GM21619 (cell line): ENCODE measurements around the gene GPS1.
A peak's percentile ranks its signal among the peaks of the same experiment; 100 is the strongest.

ENCODE experiments used
- ATAC-seq: cut with Tn5 transposase; IDR thresholded peaks from one replicate; pipeline ENCODE4 v1.9.1; 2021; ENCODE audit not compliant: unreplicated experiment

Gene GPS1

DNA sequence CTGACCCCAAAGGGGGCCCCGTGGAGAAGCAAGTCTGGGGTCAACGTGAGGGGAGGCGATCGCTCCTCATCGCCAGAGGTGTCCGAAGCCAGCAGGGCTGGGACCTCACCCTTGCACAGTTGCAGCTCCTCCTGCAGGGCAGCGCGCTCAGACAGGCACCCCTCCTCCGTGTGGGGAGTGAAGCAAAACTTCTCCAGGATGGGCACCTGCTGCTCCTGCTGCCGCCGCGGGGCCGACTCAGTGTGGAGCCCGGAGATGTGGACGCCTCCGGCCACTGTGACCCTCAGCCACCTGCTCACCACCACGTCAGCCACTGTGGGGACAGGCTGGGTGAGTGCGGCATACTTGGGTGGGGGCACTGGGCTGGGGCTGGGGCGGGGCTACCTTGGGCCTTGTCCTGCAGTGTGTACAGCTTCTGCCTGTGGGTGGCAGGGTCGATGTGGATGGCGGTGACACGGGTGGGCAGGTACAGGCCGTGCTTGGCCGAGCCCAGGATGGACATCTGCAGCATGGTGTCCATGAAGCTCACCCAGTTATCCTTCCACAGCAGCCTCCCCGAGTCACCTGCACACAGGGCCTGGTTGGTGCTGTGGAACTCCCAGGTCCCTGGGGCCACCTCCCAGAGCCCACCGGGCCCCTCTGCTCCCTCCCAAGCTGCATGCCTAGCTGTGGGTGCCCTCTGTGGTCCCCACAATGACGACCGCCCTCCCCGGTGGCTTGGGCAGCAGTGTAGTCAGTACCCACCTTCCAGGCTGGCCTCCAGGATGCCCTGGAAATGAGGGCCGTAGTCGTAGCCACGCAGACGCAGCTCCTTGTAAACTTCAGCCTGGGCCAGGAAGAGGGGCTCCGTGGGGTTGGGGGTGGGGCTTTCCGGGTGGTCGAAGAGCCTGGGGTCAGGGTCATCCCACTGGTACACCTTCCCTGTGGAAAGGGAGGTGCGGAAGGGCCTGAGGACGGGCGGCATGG lies 35.5 kb downstream of the GPS1 start:
- ATAC-seq, result no peak

DNA sequence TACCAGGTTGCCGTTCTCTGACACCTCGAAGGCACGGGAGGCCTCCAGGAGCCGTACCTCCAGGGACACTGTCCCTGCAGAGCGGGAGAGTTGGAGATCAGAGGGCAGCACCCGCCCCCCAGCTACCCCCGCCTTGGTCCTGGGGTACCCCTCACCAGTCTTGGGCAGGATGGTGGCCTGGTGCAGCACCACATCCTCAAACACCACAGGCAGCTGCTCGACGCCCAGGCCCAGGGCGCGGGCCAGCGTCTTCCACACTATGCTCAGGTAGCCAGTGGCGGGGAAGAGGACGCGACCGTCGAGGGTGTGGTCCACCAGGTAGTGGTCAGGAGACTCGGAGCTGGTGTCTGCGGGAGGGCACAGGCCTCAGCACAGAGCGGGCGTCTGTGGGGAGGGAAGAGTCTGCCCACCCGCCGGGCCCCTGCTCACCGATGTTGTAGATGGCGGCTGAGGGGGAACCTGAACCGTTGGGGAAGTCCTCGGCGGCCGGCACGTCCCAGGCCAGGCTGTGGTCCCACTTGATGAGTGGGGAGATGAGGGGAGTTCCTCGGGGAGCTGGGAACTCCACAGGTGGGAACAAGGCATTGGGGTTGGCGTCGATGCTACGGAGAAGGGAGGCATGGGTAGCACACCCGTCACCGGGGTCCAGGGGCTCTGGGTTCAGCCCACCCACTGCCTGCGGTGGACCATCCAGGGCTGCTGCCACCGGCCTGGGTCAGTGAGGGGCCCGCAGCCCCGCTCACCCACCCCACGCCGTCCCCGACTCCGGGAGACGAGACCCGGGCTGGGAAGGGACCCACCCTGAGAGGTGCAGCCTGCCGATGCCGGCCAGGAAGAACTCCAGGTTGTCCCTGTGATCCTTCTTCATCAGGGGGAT lies 36.5 kb downstream of the GPS1 start:
- no peak for ATAC-seq

DNA sequence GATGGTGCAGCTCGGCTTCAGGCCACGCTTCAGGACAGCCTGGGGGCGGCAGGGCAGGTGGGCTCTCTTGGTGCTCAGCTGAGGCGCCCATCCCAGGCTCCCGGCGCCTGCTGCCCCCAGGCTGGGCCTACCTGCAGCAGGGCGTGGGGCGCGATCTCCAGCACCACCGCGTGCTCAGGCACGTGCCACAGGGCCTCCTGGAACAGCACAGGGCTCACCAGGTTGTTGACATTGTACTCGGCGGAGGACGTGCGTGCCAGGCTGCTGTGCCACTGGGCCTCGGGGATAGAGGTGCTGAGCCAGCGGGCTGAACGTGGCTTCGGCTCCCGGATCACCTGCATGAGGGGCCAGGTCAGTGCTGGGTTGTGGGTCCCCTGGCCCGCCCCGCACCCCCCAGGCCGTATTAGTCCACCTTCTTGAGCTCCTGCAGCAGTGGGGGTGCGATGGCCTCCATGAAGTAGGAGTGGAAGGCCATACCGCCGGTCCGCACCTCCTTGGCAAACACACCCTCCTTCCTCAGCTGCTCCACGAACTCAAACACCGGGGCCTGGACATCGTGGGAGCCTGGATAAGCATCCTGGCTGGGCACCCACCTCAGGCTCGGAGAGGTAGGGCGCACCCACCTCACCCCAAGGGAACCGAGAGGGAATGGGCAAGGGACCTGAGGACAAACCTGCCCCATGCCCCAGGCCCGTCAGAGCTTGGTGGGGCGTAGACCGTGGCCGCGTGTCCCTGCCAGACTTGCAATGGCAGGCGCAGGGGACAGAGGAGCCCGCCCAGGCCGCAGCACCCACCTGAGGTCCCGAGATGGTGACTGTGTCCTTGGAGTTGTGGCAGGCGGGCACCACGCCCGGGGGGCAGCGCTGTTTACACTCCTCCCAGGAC lies 37.4 kb downstream of the GPS1 start:
- no peak for ATAC-seq

DNA sequence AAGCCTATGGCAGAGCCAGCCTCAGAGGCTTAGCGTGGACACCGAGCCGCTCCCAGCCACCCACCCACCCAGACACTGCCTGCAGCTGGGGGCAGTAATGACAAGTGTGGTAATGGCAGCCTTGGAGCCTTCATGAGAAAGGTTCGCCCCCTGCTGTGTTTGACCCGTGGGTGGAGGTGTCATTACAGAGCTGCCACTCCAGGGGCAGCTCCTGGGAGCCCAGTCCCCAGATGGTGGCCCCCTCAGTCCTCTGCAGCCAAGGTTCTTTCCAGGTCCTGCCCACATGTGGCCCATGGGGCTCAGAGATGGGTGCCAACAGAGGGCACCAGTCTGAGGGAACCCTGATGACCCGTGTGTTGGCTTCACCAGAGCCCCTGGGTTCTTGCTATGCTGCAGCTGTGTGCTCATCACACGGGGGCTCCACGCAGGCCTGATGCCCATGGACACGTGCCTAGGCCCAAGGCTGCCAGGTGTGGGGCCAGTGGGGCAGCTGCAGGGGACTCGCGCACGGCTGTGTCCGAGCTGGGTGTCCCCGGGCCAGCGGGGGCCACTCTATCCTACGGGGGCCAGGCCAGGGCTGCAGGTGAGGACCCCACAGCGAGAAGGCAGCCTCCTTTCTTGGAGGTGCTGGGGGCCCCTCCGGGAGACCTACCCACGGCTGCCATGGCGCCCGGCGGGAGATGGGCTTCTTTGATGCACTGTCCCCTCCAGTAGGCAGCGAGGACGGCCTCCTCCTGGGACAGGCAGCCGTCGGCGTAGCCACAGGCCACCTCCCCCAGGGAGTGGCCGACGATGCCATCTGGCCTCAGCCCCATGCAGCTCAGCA lies 38.2 kb downstream of the GPS1 start:
- no peak for ATAC-seq

DNA sequence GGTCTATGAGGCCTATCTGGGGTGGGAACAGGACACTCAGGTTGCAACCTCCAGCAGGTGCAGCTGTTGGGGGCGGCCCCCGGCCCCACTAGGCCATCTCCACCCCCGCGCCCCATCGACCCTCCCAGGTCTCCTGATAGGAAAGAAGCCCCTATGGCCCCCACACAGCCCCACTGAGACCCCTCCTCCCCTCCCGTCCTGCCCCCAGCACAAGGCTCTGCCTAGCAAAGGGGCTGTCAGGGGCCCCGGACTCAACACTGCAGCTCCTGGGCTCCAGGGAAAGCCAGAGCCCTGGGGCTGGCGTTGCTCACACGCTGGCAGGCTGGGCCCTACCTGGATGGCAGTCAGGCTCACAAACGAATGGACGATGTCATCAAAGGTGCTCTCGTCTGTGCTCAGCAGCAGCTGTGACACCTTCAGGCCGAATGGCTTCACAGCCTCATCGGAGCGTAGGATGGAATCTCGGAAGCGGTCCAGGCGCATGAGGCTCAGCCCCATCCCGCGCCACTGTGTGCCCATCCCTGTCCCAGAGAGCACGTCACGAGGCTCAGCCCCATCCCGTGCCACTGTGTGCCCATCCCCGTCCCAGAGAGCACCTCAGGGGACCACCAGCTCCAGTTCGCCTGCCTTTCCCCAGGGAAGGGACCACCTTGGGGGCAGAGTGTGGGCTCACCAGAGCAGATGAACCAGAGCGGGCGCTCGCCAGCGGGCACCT lies 39.0 kb downstream of the GPS1 start:
- ATAC-seq, result no peak

DNA sequence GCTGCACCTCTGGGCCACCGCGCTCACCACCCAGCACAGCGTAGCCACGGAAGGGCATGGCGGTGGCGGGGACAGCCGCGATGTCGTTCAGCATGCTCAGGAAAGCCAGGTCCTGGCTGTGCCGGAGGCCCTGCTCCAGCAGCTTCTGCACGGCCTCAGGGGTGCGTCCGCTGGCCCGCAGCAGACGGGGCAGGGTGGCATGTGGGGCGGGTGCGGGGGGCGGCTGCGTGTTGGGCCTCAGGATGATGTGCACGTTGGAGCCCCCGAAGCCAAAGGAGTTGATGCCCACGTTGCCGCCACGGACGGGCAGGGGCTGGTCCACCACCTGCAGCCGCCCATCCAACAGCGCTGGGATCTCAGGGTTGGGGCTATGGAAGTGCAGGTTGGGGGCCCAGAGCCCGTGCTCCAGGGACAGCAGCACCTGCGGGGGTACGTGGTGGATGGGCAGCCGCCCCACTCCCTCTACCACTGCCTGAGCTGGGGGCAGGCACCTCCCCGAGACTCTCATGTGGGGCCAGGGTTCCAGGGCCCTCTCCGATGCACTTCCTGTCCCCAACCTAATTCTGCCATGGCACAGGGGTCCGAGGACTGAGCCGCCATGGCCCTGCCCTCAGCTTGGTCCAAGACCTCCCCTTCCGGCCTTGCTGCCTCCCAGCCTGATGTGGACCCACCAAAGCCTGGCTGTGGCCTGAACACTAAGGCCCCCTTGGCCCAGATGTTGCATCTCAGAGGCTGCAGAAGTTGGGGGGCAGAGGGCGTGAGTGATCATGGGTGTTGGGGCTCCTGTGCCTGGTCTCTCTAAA lies 39.8 kb downstream of the GPS1 start:
- ATAC-seq, result no peak

DNA sequence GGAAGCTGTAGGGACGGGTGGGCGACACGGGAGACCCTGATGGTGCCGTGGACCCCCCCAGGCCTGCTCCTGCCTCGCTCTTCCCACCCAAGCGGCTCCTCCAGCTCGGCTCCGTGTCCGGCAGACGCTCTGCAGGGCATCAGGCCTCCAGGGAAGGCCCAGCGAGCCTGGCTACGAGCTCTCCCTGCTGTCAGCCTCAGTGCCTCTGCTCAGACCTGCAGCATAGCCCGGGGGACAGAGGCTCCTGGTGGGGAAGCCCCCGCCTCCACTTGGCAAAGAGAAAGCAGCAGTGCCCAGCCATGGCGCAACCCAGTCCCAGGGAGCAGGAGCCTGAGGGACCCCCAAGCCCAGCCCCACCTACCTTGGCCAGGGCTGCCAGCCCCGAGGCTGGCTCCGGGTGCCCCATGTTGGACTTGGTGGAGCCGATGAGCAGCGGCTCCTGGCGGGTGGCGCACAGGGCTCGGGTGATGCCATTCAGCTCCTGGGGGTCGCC lies 40.4 kb downstream of the GPS1 start:
- no peak for ATAC-seq

DNA sequence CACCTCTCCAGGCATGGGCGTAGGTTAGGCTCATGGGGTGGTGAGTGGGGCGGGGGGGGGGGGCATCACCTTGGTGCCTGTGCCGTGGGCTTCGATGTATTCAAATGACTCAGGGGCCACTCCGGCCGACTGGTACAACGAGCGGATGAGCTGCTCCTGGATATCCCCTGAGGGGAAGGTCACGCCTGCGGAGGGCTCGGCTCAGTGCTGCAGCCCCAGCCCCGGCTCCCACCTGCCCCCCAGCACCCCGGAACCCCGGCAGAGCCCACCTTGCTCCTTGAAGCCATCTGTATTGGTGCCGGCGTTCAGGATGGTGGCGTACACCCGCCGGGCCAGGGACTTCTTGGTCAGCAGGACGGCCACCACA lies 40.9 kb downstream of the GPS1 start:
- no peak for ATAC-seq

DNA sequence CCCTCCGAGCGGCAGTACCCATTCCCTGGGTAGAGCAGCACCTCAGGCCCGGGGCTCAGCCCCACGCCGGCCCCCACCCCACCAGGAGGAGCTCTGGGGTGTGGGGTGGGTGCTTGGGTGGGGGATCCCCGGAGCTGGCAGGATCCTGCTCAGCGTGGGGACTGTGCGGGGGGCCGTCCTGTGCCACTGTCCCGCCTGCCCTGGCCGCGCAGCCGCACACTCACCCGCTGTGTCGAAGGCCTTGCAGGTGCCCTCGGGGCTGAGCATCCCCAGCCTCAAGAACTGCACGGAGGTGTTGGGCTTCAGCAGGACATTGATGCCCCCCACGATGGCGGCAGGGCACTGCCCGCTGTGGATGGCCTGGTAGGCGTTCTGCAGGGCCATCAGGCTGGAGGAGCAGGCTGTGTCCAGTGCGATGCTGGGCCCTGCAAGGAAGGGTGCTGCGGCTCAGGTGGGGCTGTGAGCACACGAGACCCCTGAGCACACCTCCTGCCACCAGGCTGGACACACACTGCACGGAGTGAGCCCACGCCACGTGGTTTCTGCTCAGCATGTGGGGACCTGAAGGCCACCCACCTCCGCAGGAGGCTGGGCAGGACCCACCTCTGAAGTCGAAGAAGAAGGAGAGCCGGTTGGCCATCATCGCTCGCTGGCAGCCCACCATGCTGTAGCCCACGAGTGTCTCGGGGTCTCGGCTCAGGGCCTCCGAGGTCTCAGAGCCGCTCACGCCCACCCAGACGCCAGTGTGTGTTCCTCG lies 41.5 kb downstream of the GPS1 start:
- ATAC-seq, result no peak

DNA sequence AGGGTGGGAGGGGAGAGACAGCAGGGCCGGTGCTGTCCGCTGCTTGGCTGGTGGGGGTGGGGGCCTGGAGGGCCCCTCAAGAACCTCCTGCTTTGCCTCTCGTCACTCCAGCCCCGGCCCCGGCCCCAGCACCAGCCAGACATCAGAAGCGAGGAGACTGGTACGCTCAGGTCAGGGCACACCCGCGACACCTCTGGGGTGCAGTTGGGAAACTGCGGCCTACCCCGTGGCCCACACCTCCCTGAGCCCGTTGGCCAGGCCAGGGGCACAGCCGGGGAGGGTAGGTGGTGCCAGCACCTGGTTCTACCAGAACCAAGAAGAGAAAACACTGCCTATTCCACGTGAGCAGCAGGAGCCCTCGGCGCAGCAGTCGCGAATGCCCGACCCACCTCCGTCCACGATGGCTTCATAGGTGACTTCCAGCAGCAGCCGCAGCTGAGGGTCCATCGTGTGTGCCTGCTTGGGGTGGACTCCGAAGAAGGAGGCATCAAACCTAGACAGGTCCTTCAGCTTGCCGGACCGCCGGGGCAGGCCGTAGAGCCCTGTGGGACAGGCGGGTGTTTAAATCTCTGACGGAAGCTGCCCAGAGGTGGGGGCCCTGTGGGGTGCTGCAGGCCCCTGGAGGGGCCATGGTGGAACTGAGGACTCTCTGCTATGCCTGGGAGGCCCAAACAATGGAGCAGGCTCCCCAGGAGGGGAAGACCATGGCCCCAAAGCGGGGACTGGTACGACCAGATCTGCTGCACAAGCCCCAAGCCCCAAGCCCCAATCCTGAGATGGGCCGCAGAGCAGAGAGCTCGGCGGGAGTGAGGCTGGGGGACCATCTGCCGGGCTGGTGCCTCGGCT lies 43.5 kb downstream of the GPS1 start:
- no peak for ATAC-seq

DNA sequence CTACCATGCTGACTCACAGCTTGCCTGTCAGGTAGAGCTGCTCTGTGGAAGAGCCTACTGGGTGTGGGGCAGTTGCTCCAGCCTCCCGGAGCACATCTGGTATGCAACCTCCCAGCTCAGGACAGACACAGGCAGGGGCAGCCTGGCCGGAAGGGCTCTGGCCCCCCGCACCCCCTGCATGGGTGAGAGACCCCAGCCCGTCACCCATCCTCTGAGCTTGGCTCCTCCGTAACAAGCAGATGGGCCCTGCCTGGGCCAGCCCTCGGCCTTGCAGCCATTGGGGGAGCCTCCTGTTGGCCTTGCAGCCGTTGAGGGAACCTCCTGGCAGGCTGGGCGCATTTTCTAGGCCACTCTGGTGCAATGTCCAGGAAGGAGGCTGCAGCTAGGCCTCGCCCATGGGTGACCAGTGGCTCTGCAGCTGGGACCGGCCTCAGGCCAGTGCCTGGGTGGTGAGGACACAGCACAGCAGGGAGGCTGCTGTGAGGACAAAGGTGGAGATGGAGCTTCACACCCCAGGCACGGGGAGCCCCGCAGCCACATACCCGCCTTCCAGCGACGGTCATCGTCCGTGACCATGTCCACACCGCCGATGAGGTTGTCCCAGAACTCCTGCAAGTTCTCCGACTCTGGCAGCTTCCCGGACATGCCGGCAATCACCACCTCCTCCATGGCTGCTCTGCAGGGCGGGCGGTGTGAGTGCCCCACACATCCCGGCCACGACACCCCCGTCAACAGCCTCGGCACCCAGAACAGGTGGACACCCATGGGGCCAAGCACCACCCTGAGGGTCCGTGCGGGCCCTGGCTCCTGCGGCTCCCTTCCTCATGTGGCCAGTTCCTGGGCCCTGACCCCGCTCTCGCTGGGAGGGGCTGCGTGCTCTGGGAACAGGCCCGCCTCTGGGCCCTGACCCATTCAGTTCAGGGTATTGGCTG lies 44.3 kb downstream of the GPS1 start:
- no peak for ATAC-seq

DNA sequence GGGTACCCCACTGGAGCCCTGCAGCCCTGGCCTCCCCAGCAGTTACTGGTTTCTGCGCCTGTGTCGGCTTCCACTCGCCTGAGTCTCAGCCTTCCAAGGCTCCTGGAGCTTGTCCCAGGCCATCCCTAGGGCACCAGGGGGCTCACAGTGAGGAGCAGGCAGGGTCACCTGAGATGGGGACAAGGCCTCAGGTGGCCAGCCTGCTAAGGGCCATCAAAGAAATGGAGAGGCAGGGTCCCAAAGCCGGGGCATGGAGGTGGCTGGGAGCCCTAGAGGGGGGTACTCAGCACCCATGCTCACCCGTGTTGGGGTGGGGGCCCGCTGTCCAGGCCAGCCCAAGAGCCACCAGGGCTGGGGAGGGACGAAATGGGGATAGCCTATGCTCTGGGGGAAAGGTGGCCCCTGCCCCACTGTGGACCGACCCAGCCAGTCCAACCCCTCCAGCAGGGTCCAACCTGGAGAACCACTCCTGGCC lies 45.0 kb downstream of the GPS1 start:
- ATAC-seq, result no peak

DNA sequence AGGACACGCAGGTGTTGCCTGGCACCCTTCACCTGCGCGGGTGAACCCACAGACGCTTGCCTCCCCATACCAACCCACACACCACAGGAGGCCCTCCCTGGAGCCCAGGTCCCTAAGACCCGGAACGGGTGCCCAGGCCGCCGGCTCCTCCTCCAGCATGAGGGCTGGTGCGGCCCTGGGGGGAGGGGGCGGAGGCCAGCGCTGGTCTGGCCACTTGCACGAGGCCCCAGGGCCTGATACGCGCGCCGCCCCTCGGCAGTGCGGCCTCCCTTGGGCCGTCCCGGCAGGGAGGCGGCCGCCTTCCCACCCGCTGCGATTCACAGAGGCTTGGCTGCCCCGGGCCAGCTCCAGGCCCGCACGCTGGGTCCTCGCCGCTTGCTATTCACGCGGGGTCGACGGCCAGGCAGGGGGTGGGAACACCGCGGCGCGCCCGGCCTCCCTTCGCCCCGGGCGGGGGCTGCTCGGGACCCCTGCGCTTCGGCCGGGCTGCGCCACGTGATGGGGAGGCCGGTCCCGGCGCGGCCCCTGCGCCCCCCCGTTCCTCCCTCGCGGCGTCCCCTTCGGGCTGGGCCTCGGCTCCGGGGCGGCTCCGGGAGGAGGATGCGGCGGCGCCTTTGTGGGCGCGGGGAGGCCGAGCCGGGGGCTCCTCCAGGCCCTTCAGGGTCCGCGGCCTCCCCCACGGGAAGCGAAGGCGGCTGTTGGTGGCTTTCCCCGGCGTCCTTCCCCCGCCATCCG lies 45.7 kb downstream of the GPS1 start:
- ATAC-seq, result peak; percentile 1

DNA sequence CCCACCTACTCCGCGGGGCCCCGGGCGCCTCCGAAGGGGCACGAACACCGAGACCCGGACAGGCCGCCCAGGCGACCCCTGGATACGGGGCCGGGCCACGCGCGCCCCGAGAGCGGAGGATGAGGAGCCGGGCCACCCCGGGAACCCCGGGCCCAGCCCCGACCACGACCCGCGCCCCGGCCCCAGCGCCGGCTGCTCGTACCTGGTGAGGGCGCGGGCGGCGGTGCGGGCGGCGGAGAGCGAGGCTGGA lies 46.1 kb downstream of the GPS1 start:
- ATAC-seq, result no peak
